COR-L47 (cell line): Measurements from ENCODE around the gene KIAA0513.
A peak's percentile ranks its signal among the peaks of the same experiment; 100 is the strongest.

Source experiments
- DNase-seq: peaks from one replicate; lab custom pipeline; 2025; lab: John Stamatoyannopoulos, UW

KIAA0513 gene

DNA sequence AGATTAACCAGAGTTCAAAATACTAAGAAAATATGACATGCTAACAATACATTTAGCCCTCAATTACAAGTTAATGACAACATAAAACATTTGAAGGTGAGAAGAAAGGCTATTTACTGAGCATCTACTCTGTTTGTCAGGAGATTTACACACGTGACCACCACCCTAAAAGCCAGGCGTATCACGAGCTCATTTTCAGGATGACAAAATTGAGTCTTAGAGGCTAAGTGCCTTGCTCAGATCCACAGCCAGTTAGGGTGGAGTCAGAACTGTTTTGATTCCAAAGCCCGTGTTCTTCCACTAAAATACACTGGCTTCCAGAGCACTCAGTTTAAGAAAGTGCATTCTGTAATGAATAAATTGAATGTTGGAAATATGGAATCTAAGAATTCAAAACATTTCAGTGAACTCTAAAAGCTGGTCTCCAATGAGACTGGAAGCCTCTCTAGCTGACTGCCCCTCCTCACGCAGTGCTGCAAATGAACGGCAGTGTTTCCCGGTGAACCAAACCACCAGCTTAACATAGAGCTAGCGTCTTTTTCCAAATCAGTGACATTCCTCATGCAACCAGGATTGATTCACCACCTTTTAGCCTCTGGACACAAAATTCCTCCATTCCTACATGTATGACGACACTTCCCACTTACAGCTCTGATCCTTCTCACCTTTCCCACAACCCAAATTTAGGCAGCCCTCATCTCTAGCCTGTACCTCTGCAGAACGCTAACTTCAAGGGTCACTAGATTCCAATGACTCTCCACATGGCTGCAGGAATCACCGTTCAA is 22.1 kb upstream of the KIAA0513 start:
- no peak for DNase-seq

GRCh38 chr16:85006639-85007038 is 21.0 kb upstream of the KIAA0513 start:
- no peak for DNase-seq

DNA sequence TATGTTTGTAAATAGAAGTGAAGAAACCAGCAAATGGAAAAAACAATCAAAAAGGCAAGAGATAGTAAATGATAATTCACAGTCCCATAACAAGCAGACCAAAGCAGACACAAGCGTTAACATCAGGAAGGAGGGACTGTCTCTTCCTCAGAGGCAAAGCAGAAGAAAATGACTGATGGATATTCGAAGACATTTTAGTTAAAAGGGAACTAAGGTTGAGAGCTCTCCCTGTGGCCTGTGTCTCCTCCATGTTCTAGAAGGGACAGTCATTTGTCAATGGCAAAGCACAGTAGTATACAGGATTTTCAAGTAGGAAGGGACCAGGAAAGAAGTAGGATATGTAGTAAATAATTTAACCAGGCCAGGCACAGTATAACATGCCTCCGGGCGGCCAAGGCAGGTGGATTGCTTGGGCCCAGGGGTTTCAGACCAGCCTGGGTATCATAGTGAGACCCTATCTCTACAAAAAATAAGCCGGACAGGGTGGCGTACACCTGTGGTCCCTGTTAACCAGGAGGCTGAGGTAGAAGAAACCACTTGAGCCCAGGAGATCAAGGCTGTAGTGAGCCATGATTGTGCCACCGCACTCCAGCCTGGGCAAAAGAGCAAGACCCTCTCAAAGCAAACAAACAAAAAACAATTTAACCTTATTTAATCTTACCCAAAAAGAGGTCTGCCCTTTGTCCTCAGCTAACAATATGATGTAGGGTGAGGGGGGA is 19.9 kb upstream of the KIAA0513 start:
- DNase-seq = no peak

DNA sequence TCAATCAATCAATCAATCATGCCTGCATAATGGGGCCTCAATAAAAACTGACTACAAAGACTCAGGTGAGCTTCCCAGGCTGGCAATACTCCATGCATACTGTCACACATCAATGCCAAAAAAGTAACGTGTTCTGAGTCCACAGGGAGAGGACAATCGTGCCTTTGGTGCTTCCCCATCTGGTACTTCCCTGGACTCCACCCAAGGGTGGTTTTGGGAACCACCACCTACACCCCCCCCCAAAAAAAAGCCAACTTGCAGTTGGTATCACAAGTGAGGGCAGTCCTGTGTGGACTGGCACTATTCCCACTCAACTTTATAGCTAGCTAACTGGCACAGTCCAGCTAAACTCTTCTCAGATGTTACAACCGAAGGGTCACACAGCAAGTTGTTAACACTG is 19.3 kb upstream of the KIAA0513 start:
- no peak for DNase-seq

- no peak for DNase-seq
Measured at GRCh38 chr16:85010446-85010930, 17.1 kb upstream of the KIAA0513 start.

DNA sequence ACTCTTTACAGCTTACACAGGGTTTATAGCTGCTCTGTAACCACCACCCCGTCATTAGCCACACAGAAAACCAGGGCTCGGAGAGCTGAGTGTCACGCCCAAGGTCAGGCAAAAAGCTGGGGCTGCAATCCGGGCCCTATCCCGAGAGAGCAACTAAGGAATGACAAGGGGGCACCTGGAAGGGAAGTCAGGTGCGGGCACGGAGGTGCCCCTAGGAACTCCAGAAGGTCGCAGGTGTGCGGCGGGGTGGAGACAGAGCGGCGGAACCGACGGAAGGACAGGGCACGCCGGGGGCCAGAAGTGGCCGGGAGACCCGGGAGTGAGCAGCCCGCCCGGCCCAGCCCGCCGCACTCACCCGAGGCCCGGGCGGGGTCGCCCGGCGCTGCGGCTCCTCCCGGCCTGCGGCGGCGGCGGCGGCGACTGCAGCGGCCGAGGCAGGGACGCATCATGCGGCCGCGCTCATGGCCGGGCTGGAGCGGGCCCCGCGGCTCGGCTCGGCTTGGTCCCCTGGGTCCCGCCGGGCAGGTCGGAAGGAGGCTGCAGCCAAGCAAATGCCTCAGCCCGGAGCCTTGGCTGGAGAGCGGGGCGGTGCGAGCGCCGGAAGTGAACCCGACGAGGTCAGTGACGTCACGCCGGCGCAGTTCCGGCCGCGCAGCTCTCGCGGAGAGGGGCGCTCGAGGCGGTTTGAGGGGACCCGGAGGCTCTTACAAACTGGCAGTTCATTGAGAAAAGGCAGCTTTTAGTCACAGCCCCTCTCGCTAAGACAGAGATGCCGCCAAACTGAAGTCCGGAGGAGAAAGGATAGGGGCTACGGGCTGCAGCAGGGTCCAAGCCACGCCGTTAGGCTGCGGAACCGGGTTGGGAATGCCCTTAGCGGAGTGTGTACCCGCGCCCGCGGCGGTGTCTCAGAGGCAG is 16.4 kb upstream of the KIAA0513 start, which contains the start of gene ZDHHC7:
Gene ZDHHC7 (minus strand): TSS at position 605 of the 915 bp plus-strand sequence. CDS start 20,917 bp downstream, outside the sequence.
- DNase-seq = peak; percentile 80

- DNase-seq = no peak
Measured at GRCh38 chr16:85011846-85012284, 15.7 kb upstream of the KIAA0513 start.

- DNase-seq = no peak
Measured at GRCh38 chr16:85014311-85014710, 13.3 kb upstream of the KIAA0513 start.

DNA sequence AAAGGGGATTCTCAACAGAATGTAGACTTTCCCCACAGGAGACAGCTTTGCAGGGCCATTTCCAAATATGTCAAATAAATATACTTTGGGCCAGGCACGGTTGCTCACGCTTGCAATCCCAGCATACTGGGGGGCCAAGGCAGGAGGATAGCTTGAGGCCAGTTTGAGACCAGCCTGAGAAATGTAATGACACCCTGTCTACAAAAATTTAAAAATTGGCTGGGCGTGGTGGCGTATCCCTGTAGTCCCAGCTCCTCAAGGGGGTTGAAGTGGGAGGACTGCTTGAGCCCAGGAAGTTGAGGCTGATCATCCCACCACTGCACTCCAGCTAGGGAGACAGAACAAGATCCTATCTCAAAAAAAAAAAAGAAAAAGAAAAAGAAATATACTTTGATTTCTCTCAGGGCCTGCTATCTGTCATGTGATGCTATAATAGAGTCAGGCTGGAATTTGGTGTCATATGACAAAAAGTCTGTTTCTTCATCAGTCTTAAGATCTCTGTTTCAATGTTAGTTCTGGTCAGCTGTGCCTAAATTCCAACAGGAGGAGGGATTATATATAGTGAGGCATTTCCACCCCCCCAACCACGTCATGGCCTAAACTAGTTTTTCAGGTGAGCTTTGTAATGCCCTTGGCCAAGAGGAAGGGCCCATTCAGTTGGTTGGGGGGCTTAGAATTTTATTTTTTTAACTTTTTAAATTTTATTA is 12.0 kb upstream of the KIAA0513 start:
- DNase-seq = no peak

GRCh38 chr16:85017151-85017550 is 10.4 kb upstream of the KIAA0513 start:
- no peak for DNase-seq

- DNase-seq = no peak
Measured at GRCh38 chr16:85017633-85018032, 10.0 kb upstream of the KIAA0513 start.

- no peak for DNase-seq
Measured at GRCh38 chr16:85018529-85019236, 8.9 kb upstream of the KIAA0513 start.

GRCh38 chr16:85019659-85020245 is 7.8 kb upstream of the KIAA0513 start:
- no peak for DNase-seq

- no peak for DNase-seq
Measured at GRCh38 chr16:85025781-85026653, 1.6 kb upstream of the KIAA0513 start.

DNA sequence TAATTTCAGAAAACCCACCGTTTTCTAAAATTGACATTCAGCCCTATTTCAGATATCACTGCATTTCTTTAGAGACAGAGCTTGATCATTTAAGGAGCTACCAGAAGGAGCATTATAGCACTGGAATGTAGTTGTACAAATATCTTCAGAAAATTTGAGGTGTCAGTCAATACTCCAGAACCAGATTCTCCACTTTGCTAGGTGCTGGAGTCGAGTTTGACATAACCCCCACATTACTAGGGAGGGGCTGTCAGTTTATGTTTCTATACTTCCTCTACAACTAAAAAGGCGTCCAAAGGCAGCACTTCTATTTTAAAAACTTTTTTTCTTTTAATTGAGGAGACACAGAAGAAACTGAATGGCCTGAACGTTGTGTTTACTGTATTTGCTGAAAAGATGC is 892 bp upstream of the KIAA0513 start:
- no peak for DNase-seq

- no peak for DNase-seq
Measured at GRCh38 chr16:85027958-85028684, 526 bp downstream of the KIAA0513 start.

- no peak for DNase-seq
Measured at GRCh38 chr16:85028685-85029407, 1.3 kb downstream of the KIAA0513 start.

GRCh38 chr16:85029408-85029784 is 1.8 kb downstream of the KIAA0513 start:
- DNase-seq = no peak
